A204.1 (cell line): ENCODE results near the gene RAB2B.
A peak's percentile ranks its signal among the peaks of the same experiment; 100 is the strongest.

ENCODE experiments used
- FAIRE-seq: peaks from 2 replicates; lab custom pipeline; 2012; peaks lifted over from hg19 to GRCh38; lab: Jason Lieb, UNC

RAB2B gene

GRCh38 chr14:21476925-21477681 lies at the start of gene RAB2B, which contains the start of gene TOX4:
Gene RAB2B, minus strand, starts transcription at chr14:21476959. Its CDS starts 87 bp downstream, at chr14:21476872.
Gene TOX4, plus strand, starts transcription at chr14:21477195. Its CDS starts 84 bp downstream, at chr14:21477279.
- peak; percentile 94 for FAIRE-seq

- no peak for FAIRE-seq
Measured at GRCh38 chr14:21525962-21526671, 49.4 kb upstream of the RAB2B start, which contains the start of gene SALL2. Gene SALL2, minus strand, starts transcription at chr14:21526346. Its CDS starts 219 bp downstream, at chr14:21526127.

- no peak for FAIRE-seq
Measured at GRCh38 chr14:21525571-21525961, 48.8 kb upstream of the RAB2B start.

GRCh38 chr14:21524575-21525490 lies 48.1 kb upstream of the RAB2B start:
- no peak for FAIRE-seq

- FAIRE-seq: no peak
Measured at GRCh38 chr14:21523203-21523602, 46.4 kb upstream of the RAB2B start.

GRCh38 chr14:21521501-21521900 lies 44.7 kb upstream of the RAB2B start:
- FAIRE-seq: no peak

- no peak for FAIRE-seq
Measured at GRCh38 chr14:21520767-21521166, 44.0 kb upstream of the RAB2B start.

GRCh38 chr14:21518725-21519124 lies 42.0 kb upstream of the RAB2B start:
- FAIRE-seq: no peak

- no peak for FAIRE-seq
Measured at GRCh38 chr14:21514341-21514740, 37.6 kb upstream of the RAB2B start.

GRCh38 chr14:21510735-21511657 lies 34.2 kb upstream of the RAB2B start, which contains the start of gene METTL3:
Gene METTL3, minus strand, starts transcription at chr14:21511340. Its CDS starts 117 bp downstream, at chr14:21511223.
- peak; percentile 95 for FAIRE-seq

GRCh38 chr14:21509432-21510143 lies 32.8 kb upstream of the RAB2B start:
- no peak for FAIRE-seq

- FAIRE-seq: no peak
Measured at GRCh38 chr14:21506557-21506956, 29.8 kb upstream of the RAB2B start.

- FAIRE-seq: no peak
Measured at GRCh38 chr14:21505012-21505553, 28.3 kb upstream of the RAB2B start.

- no peak for FAIRE-seq
Measured at GRCh38 chr14:21503376-21503775, 26.6 kb upstream of the RAB2B start.

GRCh38 chr14:21501568-21501967 lies 24.8 kb upstream of the RAB2B start:
- FAIRE-seq: no peak

GRCh38 chr14:21498540-21499526 lies 22.1 kb upstream of the RAB2B start:
- no peak for FAIRE-seq

GRCh38 chr14:21496453-21496852 lies 19.7 kb upstream of the RAB2B start:
- no peak for FAIRE-seq

- no peak for FAIRE-seq
Measured at GRCh38 chr14:21494902-21495762, 18.4 kb upstream of the RAB2B start.
